Muscle layer of colon (tissue), 2 donors: Measurements from ENCODE around the gene HHIPL1.
"Not testable (repeated sequence)": the region's sequence is repeated elsewhere in the genome, so short reads cannot be mapped to it uniquely, and the experiment has no call there.

ENCODE experiments used
- H3K27ac ChIP-seq: one replicate; pipeline ENCODE4 v1.7.0; 2013; ENCODE audit warnings: low read depth, mild to moderate bottlenecking, low read length, moderate library complexity
- H3K27me3 ChIP-seq, 2 donors: one replicate each; pipeline ENCODE4 v1.7.0; 2013; ENCODE audit warnings: low read length in 2 of 2, mild to moderate bottlenecking in 2 of 2; ENCODE audit not compliant: insufficient read depth in 2 of 2, control insufficient read depth in 1 of 2
- H3K36me3 ChIP-seq: one replicate; pipeline ENCODE4 v1.7.0; 2013; ENCODE audit warnings: mild to moderate bottlenecking, low read length; ENCODE audit not compliant: insufficient read depth
- H3K4me1 ChIP-seq: one replicate; pipeline ENCODE4 v1.7.0; 2013; ENCODE audit warnings: mild to moderate bottlenecking, low read length; ENCODE audit not compliant: insufficient read depth
- H3K4me3 ChIP-seq, 2 donors: one replicate each; pipeline ENCODE4 v1.7.0; 2013; ENCODE audit warnings: low read length in 2 of 2, low read depth in 1 of 2, mild to moderate bottlenecking in 1 of 2, moderate library complexity in 1 of 2
- H3K9ac ChIP-seq: one replicate; pipeline ENCODE4 v1.7.0; 2013; ENCODE audit warnings: low read length
- H3K9me3 ChIP-seq: one replicate; pipeline ENCODE4 v1.7.0; 2013; ENCODE audit warnings: mild to moderate bottlenecking, low read length
- donor health status: abdominal sarcoma.
- donor health status: Adenocarcinoma of cecum.

The HHIPL1 gene

DNA sequence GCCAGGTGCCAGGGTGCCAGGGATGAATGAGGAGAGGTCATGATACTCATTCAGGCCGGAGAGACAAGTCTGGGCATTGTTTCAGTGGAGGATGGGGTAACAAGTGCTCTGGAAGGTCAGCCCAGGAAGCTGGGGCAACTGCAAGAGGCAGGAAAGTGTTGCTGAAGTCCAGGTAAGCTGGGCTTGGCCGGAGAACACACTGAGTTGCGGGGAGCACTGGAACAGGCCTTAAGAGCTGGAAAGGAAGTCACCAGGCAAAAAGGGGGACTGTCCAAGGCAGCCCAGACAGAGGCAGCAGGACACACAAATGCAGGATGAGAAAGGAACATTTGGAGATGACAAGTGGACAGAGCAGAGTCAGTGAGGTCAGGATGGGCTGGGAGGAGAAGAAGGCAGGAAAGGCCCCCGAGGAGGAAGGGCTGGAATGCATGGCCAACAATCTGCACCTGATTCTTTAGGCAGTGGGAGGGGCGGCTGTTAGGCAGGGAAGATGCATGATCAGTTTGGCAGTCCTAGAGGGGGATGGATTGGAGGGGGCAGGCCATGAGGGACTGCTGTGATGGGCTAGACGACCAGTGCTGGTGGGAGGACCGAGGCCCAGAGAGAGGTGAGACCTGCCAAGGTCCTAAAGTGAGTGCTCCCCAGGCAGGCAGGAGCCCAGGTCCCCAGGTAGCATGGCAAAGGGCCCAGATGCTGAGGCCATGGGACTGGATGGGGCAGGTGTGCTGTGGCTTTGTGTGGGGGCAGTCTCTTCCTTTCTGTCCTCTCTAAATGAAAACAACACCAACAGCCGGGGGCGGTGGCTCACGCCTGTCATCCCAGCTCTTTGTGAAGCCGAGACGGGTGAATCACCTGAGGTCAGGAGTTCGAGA is 17.2 kb upstream of the HHIPL1 start:
- H3K36me3 ChIP-seq = no peaks in the 10 kb centered on the region
- no peak overlapping the region for H3K9ac ChIP-seq
- no peaks in the 10 kb centered on the region for H3K27me3 ChIP-seq
- H3K9me3 ChIP-seq = no peaks in the 10 kb centered on the region
- H3K27ac ChIP-seq = no peak overlapping the region
- peaks cover 18% of the 10 kb centered on the region for H3K4me1 ChIP-seq
- no peak overlapping the region for H3K4me3 ChIP-seq

- H3K9me3 ChIP-seq = no peaks in the 10 kb centered on the region
- peaks cover 5% of the 10 kb centered on the region for H3K4me1 ChIP-seq
- H3K4me3 ChIP-seq = no peak overlapping the region
- H3K36me3 ChIP-seq = no peaks in the 10 kb centered on the region
- no peaks in the 10 kb centered on the region for H3K27me3 ChIP-seq
- no peak overlapping the region for H3K27ac ChIP-seq
- H3K9ac ChIP-seq = no peak overlapping the region
These were observed 15.9 kb upstream of the HHIPL1 start for GRCh38 chr14:99628887-99629618.

GRCh38 chr14:99630202-99630601 is 14.7 kb upstream of the HHIPL1 start:
- Histone ChIP-seq H3K27me3 (no peaks in the 10 kb centered on the region), H3K9me3 (no peaks in the 10 kb centered on the region), H3K36me3 (no peaks in the 10 kb centered on the region), H3K4me1 (no peaks in the 10 kb centered on the region), H3K4me3 (no peak overlapping the region), H3K9ac (no peak overlapping the region), H3K27ac (no peak overlapping the region)

- Histone ChIP-seq H3K36me3 (no peaks in the 10 kb centered on the region), H3K4me3 (no peak overlapping the region), H3K9ac (no peak overlapping the region), H3K9me3 (no peaks in the 10 kb centered on the region), H3K4me1 (no peaks in the 10 kb centered on the region), H3K27ac (no peak overlapping the region), H3K27me3 (no peaks in the 10 kb centered on the region)
These were observed 12.4 kb upstream of the HHIPL1 start for GRCh38 chr14:99632410-99633035.

- H3K9ac ChIP-seq = no peak overlapping the region
- H3K27ac ChIP-seq = no peak overlapping the region
- no peaks in the 10 kb centered on the region for H3K9me3 ChIP-seq
- no peaks in the 10 kb centered on the region for H3K4me1 ChIP-seq
- no peaks in the 10 kb centered on the region for H3K36me3 ChIP-seq
- H3K4me3 ChIP-seq = no peak overlapping the region
- no peaks in the 10 kb centered on the region for H3K27me3 ChIP-seq
These were observed 11.8 kb upstream of the HHIPL1 start for GRCh38 chr14:99633141-99633540.

GRCh38 chr14:99633918-99634317 is 11.0 kb upstream of the HHIPL1 start:
- H3K9ac ChIP-seq = no peak overlapping the region
- no peaks in the 10 kb centered on the region for H3K36me3 ChIP-seq
- H3K4me3 ChIP-seq = no peak overlapping the region
- H3K9me3 ChIP-seq = no peaks in the 10 kb centered on the region
- no peak overlapping the region for H3K27ac ChIP-seq
- no peaks in the 10 kb centered on the region for H3K27me3 ChIP-seq
- no peaks in the 10 kb centered on the region for H3K4me1 ChIP-seq

GRCh38 chr14:99634443-99634842 is 10.5 kb upstream of the HHIPL1 start:
- Histone ChIP-seq H3K4me1 (no peaks in the 10 kb centered on the region), H3K4me3 (no peak overlapping the region), H3K27ac (no peak overlapping the region), H3K27me3 (no peaks in the 10 kb centered on the region), H3K9ac (no peak overlapping the region), H3K9me3 (no peaks in the 10 kb centered on the region), H3K36me3 (no peaks in the 10 kb centered on the region)

- Histone ChIP-seq H3K4me1 (no peaks in the 10 kb centered on the region), H3K36me3 (no peaks in the 10 kb centered on the region), H3K27ac (no peak overlapping the region), H3K9ac (no peak overlapping the region), H3K27me3 (no peaks in the 10 kb centered on the region), H3K4me3 (no peak overlapping the region), H3K9me3 (no peaks in the 10 kb centered on the region)
These were observed 9.8 kb upstream of the HHIPL1 start for GRCh38 chr14:99635116-99635515.

- Histone ChIP-seq H3K27ac (no peak overlapping the region), H3K9ac (no peak overlapping the region), H3K4me3 (no peak overlapping the region), H3K27me3 (no peaks in the 10 kb centered on the region), H3K36me3 (no peaks in the 10 kb centered on the region), H3K4me1 (no peaks in the 10 kb centered on the region), H3K9me3 (no peaks in the 10 kb centered on the region)
These were observed 8.4 kb upstream of the HHIPL1 start for GRCh38 chr14:99636487-99636886.

DNA sequence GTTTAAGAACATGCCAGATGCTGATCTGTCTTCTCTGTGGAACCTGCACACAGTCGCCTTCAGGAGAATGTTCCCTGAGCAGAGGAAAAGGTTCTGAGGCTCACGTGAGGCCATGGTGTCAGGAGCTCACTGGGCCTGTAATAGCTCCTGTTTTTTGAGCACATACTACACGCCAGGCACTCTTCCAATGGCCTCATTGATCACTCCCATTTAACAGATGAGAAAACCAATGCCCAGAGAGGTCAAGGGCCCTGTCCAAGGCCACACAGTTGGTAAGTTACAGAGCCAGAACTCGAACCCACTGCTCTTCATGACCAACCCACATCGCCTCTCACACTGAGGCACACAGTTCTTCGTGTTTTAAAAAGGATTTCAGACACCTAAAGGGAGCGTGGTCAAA is 7.3 kb upstream of the HHIPL1 start:
- no peak overlapping the region for H3K27ac ChIP-seq
- no peak overlapping the region for H3K4me3 ChIP-seq
- no peaks in the 10 kb centered on the region for H3K9me3 ChIP-seq
- no peak overlapping the region for H3K9ac ChIP-seq
- H3K36me3 ChIP-seq = no peaks in the 10 kb centered on the region
- H3K4me1 ChIP-seq = no peaks in the 10 kb centered on the region
- H3K27me3 ChIP-seq = no peaks in the 10 kb centered on the region

DNA sequence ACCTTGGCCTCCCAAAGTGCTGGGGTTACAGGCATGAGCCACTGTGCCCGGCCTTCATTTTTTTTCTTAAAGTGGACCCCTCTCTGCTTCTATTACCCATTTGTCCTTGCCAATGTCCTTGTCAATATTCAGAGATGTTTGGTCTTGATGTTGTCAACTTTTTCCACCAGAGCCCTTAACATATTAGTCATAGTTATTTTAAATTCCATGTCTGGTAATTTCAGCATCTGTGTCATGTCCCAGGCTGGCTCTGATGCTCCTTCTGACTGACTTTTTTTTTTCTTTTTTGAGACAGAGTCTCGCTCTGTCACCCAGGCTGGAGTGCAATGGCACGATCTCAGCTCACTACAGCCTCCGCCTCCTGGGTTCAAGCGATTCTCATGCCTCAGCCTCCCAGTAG is 2.2 kb upstream of the HHIPL1 start:
- H3K9ac ChIP-seq, H3K4me1 ChIP-seq, H3K27ac ChIP-seq, H3K27me3 ChIP-seq, H3K9me3 ChIP-seq, H3K4me3 ChIP-seq, H3K36me3 ChIP-seq: not testable (repeated sequence)
